Measurements from ENCODE around the gene TRIM48.
"Not testable (repeated sequence)": the region's sequence is repeated elsewhere in the genome, so short reads cannot be mapped to it uniquely, and the experiment has no call there.

Gene TRIM48, protein sequence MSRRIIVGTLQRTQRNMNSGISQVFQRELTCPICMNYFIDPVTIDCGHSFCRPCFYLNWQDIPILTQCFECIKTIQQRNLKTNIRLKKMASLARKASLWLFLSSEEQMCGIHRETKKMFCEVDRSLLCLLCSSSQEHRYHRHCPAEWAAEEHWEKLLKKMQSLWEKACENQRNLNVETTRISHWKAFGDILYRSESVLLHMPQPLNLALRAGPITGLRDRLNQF

DNA sequence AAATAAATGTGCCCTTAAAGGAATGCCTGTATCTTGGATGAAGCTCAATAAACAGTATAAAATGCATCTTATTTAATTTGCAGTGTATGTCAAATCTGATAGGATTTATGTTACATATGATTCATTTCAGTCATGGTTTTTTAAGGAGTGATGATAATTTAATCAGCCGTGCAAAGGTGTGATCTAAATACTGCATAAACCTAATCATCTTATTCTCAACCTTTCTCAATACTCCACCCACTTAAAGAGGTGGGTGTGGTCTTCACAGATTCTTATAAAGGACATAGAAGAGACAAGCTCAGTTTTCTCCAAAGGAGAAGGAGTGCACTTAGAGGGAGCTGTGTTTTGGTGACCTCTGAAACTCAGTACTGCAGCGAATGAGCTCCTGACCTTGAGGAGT is at the start of gene TRIM48:
TSS of gene TRIM48 (plus strand) at position 301 of the 400 bp plus-strand sequence. CDS start 113 bp downstream, outside the sequence.
- not testable (repeated sequence) for DNase-seq (ENCODE audit: low read depth in 3 of 3)

DNA sequence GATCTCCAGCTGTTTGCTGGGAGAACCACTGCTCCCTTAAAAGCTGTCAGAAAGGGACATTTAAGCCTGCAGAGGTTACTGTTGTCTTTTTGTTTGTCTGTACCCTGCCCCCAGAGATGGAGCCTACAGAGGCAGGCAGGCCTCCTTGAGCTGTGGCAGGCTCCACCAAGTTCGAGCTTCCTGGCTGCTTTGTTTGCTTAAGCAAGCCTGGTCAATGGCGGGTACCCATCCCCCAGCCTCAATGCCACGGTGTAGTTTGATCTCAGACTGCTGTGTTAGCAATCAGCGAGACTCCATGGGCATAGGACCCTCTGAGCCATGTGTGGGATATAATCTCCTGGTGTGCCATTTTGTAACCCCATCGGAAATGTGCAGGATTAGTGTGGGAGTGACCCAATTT is 23.6 kb upstream of the TRIM48 start:
- DNase-seq (ENCODE audit: low read depth in 3 of 3) = not testable (repeated sequence)

DNA sequence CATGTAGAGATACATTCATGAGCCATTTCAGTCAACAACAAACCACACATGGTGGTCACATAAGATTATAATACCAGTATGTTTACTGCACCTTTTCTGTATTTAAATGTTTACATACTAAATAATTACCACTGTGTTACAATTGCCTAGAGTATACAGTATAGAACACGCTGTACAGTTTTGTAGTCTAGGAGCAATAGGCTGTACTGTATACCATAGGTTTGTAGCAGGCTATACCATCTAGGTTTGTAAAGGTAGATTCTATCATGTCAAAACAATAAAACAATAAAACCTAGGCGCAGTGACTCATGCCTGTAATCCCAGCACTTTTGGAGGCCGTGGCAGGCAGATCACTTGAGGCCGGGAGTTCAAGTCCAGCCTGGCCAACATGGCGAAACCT is 1.1 kb downstream of the TRIM48 start:
- no peak for DNase-seq (ENCODE audit: low read depth in 3 of 3)
